ENCODE results near the gene DUSP16.

DNA sequence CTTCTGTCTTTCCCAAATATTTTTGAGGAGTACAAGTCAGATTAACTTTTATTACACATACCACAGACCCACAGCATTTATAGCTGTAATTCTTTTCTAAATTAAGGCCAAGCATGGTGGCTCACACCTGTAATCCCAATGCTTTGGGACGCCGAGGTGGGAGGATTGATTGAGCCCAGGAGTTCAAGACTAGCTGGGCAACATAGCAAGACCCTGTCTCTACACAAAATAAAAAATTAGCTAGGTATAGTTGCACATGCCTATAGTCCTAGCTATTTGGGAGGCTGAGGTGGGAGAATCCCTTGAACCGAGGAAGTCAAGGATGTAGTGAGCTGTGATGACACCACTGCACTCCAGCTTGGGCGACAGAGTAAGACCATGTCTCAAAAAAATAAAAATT lies 7.0 kb downstream of the DUSP16 start:
- TF ChIP-seq, protein P1, sequence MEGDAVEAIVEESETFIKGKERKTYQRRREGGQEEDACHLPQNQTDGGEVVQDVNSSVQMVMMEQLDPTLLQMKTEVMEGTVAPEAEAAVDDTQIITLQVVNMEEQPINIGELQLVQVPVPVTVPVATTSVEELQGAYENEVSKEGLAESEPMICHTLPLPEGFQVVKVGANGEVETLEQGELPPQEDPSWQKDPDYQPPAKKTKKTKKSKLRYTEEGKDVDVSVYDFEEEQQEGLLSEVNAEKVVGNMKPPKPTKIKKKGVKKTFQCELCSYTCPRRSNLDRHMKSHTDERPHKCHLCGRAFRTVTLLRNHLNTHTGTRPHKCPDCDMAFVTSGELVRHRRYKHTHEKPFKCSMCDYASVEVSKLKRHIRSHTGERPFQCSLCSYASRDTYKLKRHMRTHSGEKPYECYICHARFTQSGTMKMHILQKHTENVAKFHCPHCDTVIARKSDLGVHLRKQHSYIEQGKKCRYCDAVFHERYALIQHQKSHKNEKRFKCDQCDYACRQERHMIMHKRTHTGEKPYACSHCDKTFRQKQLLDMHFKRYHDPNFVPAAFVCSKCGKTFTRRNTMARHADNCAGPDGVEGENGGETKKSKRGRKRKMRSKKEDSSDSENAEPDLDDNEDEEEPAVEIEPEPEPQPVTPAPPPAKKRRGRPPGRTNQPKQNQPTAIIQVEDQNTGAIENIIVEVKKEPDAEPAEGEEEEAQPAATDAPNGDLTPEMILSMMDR (IDR thresholded peaks at IDR 0.05), result no peak
- TF ChIP-seq POLR2A (IDR thresholded peaks at IDR 0.05) (no peak), POLR2AphosphoS5 (IDR thresholded peaks at IDR 0.05) (no peak), EP300 (IDR thresholded peaks at IDR 0.05) (no peak)

Data from sigmoid colon (tissue), 4 donors.